GM19025 (cell line): ENCODE results near the gene SLC2A3.
"Not testable (repeated sequence)": the region's sequence is repeated elsewhere in the genome, so short reads cannot be mapped to it uniquely, and the experiment has no call there.

Source experiments
- ATAC-seq: cut with Tn5 transposase; IDR thresholded peaks from one replicate; pipeline ENCODE4 v1.9.1; 2021; ENCODE audit warnings: mild to moderate bottlenecking, low read depth, moderate library complexity; ENCODE audit not compliant: unreplicated experiment

The SLC2A3 gene

GRCh38 chr12:7917392-7918267 is 18.4 kb downstream of the SLC2A3 start:
- ATAC-seq, result no peak

GRCh38 chr12:7916936-7917335 is 19.1 kb downstream of the SLC2A3 start:
- no peak for ATAC-seq

GRCh38 chr12:7915661-7916403 is 20.2 kb downstream of the SLC2A3 start:
- ATAC-seq, result no peak

- not testable (repeated sequence) for ATAC-seq
Measured at GRCh38 chr12:7910106-7910505, 25.9 kb downstream of the SLC2A3 start.

GRCh38 chr12:7907009-7907408 is 29.0 kb downstream of the SLC2A3 start:
- ATAC-seq, result no peak

- ATAC-seq, result not testable (repeated sequence)
Measured at GRCh38 chr12:7906303-7906702, 29.7 kb downstream of the SLC2A3 start.

GRCh38 chr12:7905600-7906125 is 30.3 kb downstream of the SLC2A3 start:
- ATAC-seq, result not testable (repeated sequence)

GRCh38 chr12:7905071-7905470 is 30.9 kb downstream of the SLC2A3 start:
- no peak for ATAC-seq

GRCh38 chr12:7902416-7902815 is 33.6 kb downstream of the SLC2A3 start:
- ATAC-seq, result not testable (repeated sequence)

GRCh38 chr12:7899755-7900154 is 36.2 kb downstream of the SLC2A3 start:
- ATAC-seq, result no peak

- ATAC-seq, result not testable (repeated sequence)
Measured at GRCh38 chr12:7896726-7897125, 39.3 kb downstream of the SLC2A3 start.

GRCh38 chr12:7892186-7892980 is 43.6 kb downstream of the SLC2A3 start:
- no peak for ATAC-seq

- no peak for ATAC-seq
Measured at GRCh38 chr12:7884689-7885088, 51.3 kb downstream of the SLC2A3 start.

GRCh38 chr12:7881736-7882120 is 54.3 kb downstream of the SLC2A3 start:
- ATAC-seq, result not testable (repeated sequence)

- ATAC-seq, result not testable (repeated sequence)
Measured at GRCh38 chr12:7880952-7881735, 54.8 kb downstream of the SLC2A3 start.

- ATAC-seq, result no peak
Measured at GRCh38 chr12:7879246-7879645, 56.7 kb downstream of the SLC2A3 start.

GRCh38 chr12:7877420-7877819 is 58.6 kb downstream of the SLC2A3 start:
- ATAC-seq, result no peak

GRCh38 chr12:7872566-7873319 is 63.2 kb downstream of the SLC2A3 start, which contains the start of gene SLC2A14:
Gene SLC2A14, minus strand, starts transcription at chr12:7872915. Its CDS starts 3,035 bp downstream, at chr12:7869880.
- ATAC-seq, result no peak

- ATAC-seq, result no peak
Measured at GRCh38 chr12:7870335-7870734, 65.7 kb downstream of the SLC2A3 start.
